Ectodermal cell (in vitro differentiated cells): Measurements from ENCODE around the gene DAPK2.

Source experiments
- H3K27ac ChIP-seq: 2 replicates; pipeline ENCODE4 v1.7.0; 2013; ENCODE audit warnings: mild to moderate bottlenecking, low read depth, low read length; ENCODE audit not compliant: insufficient read depth, poor library complexity, severe bottlenecking
- H3K27me3 ChIP-seq: 2 replicates; pipeline ENCODE4 v1.7.0; 2013; ENCODE audit warnings: mild to moderate bottlenecking, low read length; ENCODE audit not compliant: insufficient read depth, control insufficient read depth, poor library complexity, severe bottlenecking
- H3K36me3 ChIP-seq: one replicate; pipeline ENCODE4 v1.7.0; 2013; ENCODE audit warnings: low read length; ENCODE audit not compliant: control insufficient read depth, insufficient read depth
- H3K4me1 ChIP-seq: one replicate; pipeline ENCODE4 v1.7.0; 2013; ENCODE audit warnings: low read length; ENCODE audit not compliant: control insufficient read depth, insufficient read depth
- H3K4me3 ChIP-seq: 2 replicates; pipeline ENCODE4 v1.7.0; 2013; ENCODE audit warnings: low read depth, low read length, control low read depth; ENCODE audit not compliant: insufficient read depth
- H3K9me3 ChIP-seq: 2 replicates; pipeline ENCODE4 v1.7.0; 2013; ENCODE audit warnings: mild to moderate bottlenecking, low read length, moderate library complexity; ENCODE audit not compliant: control insufficient read depth
- WGBS, 2 experiments: methylation state at CpG; one replicate each; pipeline ENCODE4 v1.1.7; 2013; ENCODE audit warnings: missing lambda C conversion rate in 2 of 2; 5-methylcytosine and 5-hydroxymethylcytosine counted together

The DAPK2 gene

DNA sequence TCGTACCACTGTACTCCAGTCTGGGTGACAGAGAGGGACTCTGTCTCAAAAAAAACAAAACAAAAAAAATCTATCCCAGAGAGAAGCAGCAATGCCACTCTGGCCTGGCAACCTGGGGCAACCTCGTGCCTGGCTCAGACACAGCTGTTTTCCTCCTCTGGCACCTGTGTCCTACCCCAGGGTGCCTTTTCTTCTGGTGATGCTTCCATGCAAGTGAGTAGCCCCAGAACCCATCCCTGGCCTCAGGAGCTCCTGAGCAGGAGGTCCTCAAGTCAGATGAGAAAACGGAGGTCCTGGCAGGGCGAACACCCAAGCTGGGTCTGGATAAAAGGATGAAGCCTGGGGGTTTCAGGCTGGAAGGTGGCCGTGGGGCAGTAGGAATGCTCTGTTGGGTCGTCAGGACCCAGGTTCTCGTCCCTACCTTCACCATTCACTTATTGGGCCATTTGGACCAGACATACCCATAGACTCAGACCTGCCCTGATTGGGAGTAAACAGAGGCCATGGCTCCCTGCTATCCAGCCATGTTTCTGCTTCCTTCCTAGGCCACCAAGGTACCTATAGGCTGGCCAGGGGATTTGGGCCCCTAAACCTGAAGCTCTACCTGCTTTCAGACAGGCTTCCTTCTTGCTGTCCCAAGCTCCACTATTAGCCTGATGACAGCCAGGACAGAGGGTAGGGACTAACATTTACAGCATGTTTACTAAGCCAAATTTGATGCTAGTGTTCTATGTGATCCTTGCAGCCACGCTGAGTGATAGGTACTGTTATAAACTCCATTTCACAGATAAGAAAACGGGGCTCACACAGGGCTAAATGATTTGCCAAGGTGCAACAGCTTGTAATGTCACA, 102.2 kb downstream of the DAPK2 start:
- 87% methylated on average over 9 of the region's 9 CpGs for WGBS, 2 experiments
- no peaks in the 10 kb centered on the region for H3K27me3 ChIP-seq
- H3K4me1 ChIP-seq, result no peaks in the 10 kb centered on the region
- no peaks in the 10 kb centered on the region for H3K36me3 ChIP-seq
- no peak overlapping the region for H3K4me3 ChIP-seq
- H3K27ac ChIP-seq, result no peak overlapping the region
- H3K9me3 ChIP-seq, result no peaks in the 10 kb centered on the region

DNA sequence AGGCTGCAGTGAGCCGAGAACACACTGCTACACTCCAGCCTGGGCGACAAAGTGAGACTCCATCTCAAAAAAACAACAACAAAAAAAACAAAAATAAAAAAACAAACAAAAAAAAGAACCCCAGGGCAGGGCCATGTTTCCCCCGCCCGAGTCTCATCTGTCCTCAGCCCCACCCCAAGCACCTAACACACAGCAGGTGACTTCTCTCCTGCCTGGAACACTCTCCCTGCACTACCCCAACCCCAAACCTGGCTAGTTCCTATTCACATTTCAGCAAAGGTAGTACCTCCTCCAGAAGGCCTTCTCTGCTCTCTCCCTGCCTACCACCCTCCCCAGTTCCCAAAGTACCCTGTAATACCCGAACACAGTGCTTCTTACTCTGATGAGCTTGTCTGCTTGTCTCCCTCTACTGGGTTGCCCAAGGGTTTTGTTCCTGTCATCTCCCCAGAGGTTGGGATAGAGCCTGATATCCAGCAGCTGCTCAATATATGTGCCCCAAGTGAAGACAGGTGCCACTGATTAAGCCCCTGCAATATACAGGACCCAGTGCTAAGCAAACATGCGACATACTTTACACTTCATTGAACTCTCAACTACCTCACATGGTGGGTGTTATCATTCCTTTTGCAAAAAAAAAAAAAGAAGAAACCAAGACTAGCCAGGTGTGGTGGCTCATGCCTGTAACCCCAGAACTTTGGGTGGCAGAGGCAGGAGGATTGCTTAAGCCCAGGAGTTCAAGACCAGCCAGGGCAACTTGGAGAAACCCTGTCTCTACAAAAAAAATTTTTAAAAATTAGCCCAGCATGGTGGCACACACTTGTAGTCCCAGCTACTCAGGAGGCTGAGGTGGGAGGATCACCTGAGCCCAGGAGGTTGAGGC, 103.6 kb downstream of the DAPK2 start:
- no peaks in the 10 kb centered on the region for H3K9me3 ChIP-seq
- H3K27me3 ChIP-seq, result no peaks in the 10 kb centered on the region
- 86 to 90% methylated on average over 6 of the region's 6 CpGs for WGBS, 2 experiments
- no peak overlapping the region for H3K27ac ChIP-seq
- no peaks in the 10 kb centered on the region for H3K36me3 ChIP-seq
- H3K4me1 ChIP-seq, result no peaks in the 10 kb centered on the region
- no peak overlapping the region for H3K4me3 ChIP-seq

DNA sequence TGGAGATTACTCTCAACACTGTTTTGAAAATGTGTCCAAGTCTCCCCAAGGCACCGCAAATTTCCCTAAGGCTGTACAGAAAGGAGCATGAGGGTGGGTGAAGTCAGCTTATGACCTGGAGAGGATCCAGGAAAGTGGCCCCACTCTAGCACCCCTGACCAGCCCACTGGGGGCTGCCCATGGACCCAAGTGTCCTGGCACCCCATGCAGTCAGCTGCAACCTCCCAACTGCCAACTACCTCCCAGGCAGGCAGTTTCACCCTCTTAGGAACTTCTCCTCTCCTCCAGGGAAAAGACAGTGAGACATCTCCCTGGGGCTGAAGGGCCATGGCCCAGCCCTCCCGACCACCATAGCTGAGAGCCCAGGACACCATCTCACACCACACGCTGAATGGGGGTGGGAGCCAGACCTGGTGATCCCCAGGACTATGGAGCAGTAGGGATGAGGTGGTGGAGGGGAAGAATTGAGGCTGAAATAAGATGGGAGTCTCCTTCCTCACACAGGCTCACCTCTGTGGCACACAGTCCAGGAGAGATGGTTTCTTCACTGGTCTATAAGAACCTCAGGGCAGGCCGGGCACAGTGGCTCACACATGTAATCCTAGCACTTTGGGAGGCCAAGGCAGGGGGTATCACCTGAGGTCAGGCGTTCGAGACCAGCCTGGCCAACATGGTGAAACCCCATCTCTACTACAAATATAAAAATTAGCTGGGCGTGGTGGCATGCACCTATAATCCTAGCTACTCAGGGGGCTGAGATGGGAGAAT, 104.4 kb downstream of the DAPK2 start:
- no peaks in the 10 kb centered on the region for H3K36me3 ChIP-seq
- no peaks in the 10 kb centered on the region for H3K4me1 ChIP-seq
- no peak overlapping the region for H3K27ac ChIP-seq
- 93 to 94% methylated on average over 7 of the region's 7 CpGs for whole genome bisulfite sequencing, 2 experiments
- no peaks in the 10 kb centered on the region for H3K9me3 ChIP-seq
- no peak overlapping the region for H3K4me3 ChIP-seq
- H3K27me3 ChIP-seq, result no peaks in the 10 kb centered on the region

DNA sequence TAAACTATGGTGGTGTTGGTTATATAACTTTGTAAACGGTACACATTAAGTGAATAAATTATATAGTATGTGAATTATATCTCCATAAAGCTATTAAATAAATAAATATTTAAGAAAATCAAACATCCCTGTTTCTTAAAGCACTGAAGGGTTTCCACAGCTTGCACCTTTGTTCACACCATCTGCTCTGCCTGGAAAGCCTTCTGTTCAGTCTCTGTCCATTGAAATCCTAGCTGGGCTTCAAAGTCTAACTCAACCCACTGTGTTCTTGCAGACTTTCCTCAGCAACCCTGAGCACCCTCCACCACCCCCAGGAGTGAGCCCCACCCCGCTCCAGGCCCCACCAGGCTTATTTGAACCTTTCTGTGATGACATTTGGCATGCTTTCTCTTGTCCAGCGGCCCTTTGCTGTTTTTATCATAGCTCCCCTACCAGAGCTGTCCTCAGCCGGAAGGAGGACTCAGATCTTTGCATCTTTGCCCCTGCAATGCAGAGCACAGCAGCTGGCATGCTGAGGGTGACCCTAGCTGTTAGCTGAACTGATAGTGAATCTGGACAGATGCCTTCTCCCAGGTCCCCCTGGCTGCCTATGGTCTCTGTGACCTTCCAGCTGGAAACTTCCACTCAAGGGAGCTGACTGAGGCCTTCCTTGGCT, 105.2 kb downstream of the DAPK2 start:
- Histone ChIP-seq H3K27ac (no peak overlapping the region), H3K4me1 (no peaks in the 10 kb centered on the region), H3K36me3 (no peaks in the 10 kb centered on the region), H3K9me3 (no peaks in the 10 kb centered on the region), H3K27me3 (no peaks in the 10 kb centered on the region), H3K4me3 (no peak overlapping the region)
- 77 to 78% methylated on average over 3 of the region's 4 CpGs for WGBS, 2 experiments

DNA sequence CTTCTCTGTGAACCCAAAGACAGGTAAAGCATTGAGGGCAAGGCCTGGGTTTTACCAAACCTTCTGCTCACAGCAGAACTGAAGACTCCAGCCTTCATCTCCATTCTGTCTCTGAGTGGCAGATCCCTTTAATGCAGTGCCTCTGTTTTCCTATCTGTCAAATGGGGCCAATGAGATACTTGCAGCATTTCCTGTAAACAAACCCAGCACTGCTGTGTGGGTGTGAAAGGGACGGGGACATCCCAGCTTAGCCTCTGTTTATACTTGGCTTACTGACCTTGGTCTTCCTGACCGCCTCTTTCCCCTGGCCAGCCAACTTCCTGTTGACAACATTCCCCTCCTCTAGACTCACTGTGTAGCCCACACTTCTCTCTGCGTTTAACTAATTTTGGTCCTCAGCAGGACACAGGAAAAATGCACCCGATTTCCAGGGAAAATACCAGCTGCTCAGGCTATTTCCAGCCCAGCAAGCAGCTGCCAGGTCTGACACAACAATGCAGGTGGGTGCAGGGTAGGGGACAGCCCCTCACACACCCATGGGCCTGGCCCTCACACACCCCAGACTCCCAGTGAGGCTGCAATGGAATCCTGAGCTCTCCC, 106.7 kb downstream of the DAPK2 start:
- Histone ChIP-seq H3K4me1 (no peaks in the 10 kb centered on the region), H3K9me3 (no peaks in the 10 kb centered on the region), H3K36me3 (no peaks in the 10 kb centered on the region), H3K4me3 (no peak overlapping the region), H3K27me3 (no peaks in the 10 kb centered on the region), H3K27ac (no peak overlapping the region)
- 88 to 89% methylated on average over 4 of the region's 4 CpGs for WGBS, 2 experiments

DNA sequence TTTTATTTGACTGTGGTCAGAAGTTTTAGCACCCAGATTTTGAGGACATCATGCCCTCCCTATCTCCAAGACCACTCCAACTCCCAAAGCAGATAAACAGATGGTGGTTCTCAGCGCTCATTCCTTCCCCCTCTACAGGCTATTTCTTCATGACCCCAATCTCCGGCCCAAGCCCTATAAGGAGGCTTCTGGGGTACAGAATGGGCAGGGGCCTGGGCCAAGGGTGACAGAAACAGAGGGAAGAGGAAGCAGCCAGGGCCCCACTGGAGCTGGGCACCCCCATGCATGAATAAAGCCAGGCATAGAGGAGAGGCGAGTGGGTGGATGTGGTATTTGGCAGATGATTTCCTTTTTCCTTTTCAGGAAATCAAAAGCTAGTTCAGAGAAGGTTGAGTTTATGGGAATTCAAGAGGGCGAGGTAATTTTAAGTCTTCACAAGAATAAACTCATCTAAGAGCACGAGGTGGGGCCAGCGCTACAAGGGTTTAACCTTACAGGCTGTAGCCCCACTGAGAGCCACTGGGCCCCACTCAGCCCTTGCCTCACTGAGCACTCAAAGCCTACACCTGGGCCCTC, 107.7 kb downstream of the DAPK2 start:
- Histone ChIP-seq H3K27me3 (no peaks in the 10 kb centered on the region), H3K9me3 (no peaks in the 10 kb centered on the region), H3K27ac (no peak overlapping the region), H3K4me3 (no peak overlapping the region), H3K4me1 (no peaks in the 10 kb centered on the region), H3K36me3 (no peaks in the 10 kb centered on the region)
- 95 to 97% methylated on average over 5 to 6 of the region's 6 CpGs for WGBS, 2 experiments

DNA sequence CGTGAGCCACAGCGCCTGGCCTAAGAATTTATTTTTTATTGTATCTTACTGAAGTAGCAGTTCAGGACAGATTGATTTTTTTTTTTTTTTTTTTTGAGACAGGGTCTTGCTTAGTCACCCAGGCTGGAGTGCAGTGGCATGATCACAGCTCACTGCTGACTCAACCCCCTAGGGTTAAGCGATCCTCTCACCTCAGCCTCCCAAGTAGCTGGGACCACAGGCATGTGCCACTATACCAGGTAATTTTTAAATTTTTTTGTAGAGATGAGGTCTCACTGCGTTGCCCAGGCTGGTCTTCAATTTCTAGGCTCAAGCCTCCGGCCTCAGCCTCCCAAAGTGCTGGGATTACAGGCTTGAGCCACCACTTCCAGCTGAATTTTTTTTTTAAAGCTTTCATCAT, 112.8 kb downstream of the DAPK2 start:
- H3K27ac ChIP-seq, result no peak overlapping the region
- no peaks in the 10 kb centered on the region for H3K4me1 ChIP-seq
- no peak overlapping the region for H3K4me3 ChIP-seq
- no peaks in the 10 kb centered on the region for H3K36me3 ChIP-seq
- WGBS, 2 experiments, result 93 to 98% methylated on average over 5 of the region's 5 CpGs
- H3K27me3 ChIP-seq, result no peaks in the 10 kb centered on the region
- H3K9me3 ChIP-seq, result no peaks in the 10 kb centered on the region

DNA sequence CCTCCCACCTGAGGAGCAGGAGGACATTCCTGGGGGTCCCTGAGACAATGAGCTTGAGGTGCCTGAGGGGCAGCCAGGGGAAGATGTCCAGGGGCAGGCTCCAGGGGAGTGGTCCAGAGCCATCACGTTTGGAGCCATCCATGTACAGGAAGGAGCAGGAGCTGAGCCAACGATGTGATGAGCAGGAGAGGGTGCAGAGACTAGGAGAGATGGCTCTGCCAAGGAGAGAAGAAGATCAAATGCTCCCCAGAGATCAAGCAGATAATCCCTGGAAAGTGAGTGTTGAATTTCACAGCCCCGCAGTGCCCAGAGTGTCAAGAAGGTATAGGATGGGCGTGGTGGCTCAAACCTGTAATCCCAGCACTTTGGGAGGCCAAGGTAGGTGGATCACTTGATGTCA, 114.7 kb downstream of the DAPK2 start:
- H3K4me3 ChIP-seq, result no peak overlapping the region
- no peak overlapping the region for H3K27ac ChIP-seq
- WGBS, 2 experiments, result 89% methylated on average over 4 of the region's 4 CpGs
- H3K36me3 ChIP-seq, result no peaks in the 10 kb centered on the region
- no peaks in the 10 kb centered on the region for H3K4me1 ChIP-seq
- no peaks in the 10 kb centered on the region for H3K9me3 ChIP-seq
- H3K27me3 ChIP-seq, result no peaks in the 10 kb centered on the region

DNA sequence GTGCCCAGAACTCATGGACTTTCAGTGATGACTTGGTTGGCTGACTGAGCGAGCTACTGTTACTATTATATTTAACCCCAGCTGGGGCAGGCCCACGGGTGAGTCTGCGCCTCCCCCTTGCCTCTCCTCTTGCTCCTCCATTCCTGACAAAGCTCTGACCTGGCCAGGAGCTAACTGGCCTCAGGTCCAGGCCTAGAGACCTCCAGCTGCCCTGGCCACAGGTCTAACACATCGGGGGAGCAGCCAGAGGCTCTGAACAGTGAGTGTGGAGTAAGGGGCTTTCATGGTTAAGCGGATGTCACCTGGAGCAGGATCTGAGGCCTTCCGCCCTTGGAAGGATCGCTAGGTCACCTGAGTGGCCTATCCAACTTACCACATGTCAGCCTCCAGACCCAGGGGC, 116.3 kb downstream of the DAPK2 start:
- Histone ChIP-seq H3K4me1 (no peaks in the 10 kb centered on the region), H3K27me3 (no peaks in the 10 kb centered on the region), H3K27ac (no peak overlapping the region), H3K36me3 (no peaks in the 10 kb centered on the region), H3K9me3 (no peaks in the 10 kb centered on the region), H3K4me3 (no peak overlapping the region)
- WGBS, 2 experiments, result 94 to 97% methylated on average over 7 of the region's 7 CpGs
